HCT116 (cell line): ENCODE data around the gene KNCN.

Experiments used
- CEBPB ChIP-seq: IDR thresholded peaks from 2 replicates; pipeline ENCODE4 v1.6.1; 2012; ENCODE audit warnings: low read depth
- CTCF ChIP-seq, 3 experiments: fragments of 200-600 bp in 1 of 3; sonication (generic) in 1 of 3; IDR thresholded peaks in 2 of 3; conservative IDR thresholded peaks in 1 of 3; 2 replicates each; pipeline ENCODE4 v1.5.1; 2012 to 2017; ENCODE audit warnings: low read depth in 2 of 3, low read length in 2 of 3, antibody characterized with exemption in 1 of 3, borderline replicate concordance in 1 of 3, control low read depth in 1 of 3, mild to moderate bottlenecking in 1 of 3, mixed read lengths in 1 of 3, mixed run types in 1 of 3, moderate library complexity in 1 of 3; ENCODE audit not compliant: insufficient read depth in 1 of 3
- EZH2 ChIP-seq: fragments of 200-600 bp; sonication (generic); IDR thresholded peaks from 2 replicates; pipeline ENCODE4 v1.6.1; 2017; ENCODE audit warnings: antibody characterized with exemption, mixed run types
- POLR2A ChIP-seq: IDR thresholded peaks from 2 replicates; pipeline ENCODE4 v1.7.0; 2011; ENCODE audit warnings: borderline replicate concordance; ENCODE audit not compliant: insufficient read depth, insufficient read length; ENCODE audit errors: extremely low read depth
- POLR2AphosphoS5 ChIP-seq: IDR thresholded peaks from 2 replicates; pipeline ENCODE4 v1.6.1; 2011; ENCODE audit warnings: mild to moderate bottlenecking, low read depth, low read length, moderate library complexity
- YY1 ChIP-seq: IDR thresholded peaks from 2 replicates; pipeline ENCODE4 v1.6.1; 2011; ENCODE audit warnings: low read length, low read depth, moderate library complexity, mild to moderate bottlenecking; ENCODE audit not compliant: insufficient replicate concordance; ENCODE audit errors: extremely low read depth

- no peak for TF ChIP-seq CTCF (IDR thresholded peaks at IDR 0.05 in 2 of 3, conservative IDR thresholded peaks at IDR 0.05 in 1 of 3; ENCODE audit: borderline replicate concordance in 1 of 3, insufficient read depth in 1 of 3, low read depth in 2 of 3, low read length in 2 of 3)
- TF ChIP-seq POLR2A, result no peak
- TF ChIP-seq YY1, result no peak
- no peak for TF ChIP-seq POLR2AphosphoS5
- TF ChIP-seq EZH2, result no peak
- TF ChIP-seq CEBPB, result no peak
Observed at GRCh38 chr1:46575300-46575699, 23.9 kb upstream of the KNCN start.
